ENCODE data around the gene ZNF716. TPM values are rescaled to one million over a fixed set of nuclear protein-coding genes. Genes with fewer than 3 reads are reported as not detected.
"Not testable (repeated sequence)": the region's sequence is repeated elsewhere in the genome, so short reads cannot be mapped to it uniquely, and the experiment has no call there.

ZNF716 gene
- not detected for total RNA-seq
- polyA plus RNA-seq: not detected

DNA sequence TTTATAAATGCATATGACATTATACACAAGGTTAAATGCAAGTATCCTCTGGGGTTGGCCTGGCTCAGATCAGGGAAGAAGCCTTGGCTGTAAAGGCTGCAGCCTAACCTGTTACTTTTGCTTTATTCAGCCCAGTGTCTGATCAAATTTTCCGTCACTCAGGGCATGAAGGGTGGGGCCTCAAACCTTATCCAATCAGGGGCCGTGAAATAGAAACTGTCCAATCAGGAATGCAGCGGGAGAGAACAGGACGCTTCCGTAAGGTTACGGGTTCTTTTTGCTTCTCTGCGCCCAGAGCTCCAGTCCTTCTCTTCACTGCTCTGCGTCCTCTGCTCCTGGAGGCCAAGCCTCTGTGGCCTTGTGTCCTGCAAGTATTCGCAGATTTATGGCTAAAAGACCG is at the start of gene ZNF716:
TSS of gene ZNF716 (plus strand) at position 274 of the 400 bp plus-strand sequence. CDS start at position 386, 112 bp downstream.
- Histone ChIP-seq H3K4me3 (ENCODE audit: low read length) (no peak within 1 kb of the TSS), H3K36me3 (ENCODE audit: insufficient read depth, low read length) (no peaks in the 10 kb centered on the region), H3K9me3 (ENCODE audit: low read length) (no peaks in the 10 kb centered on the region), H3K27me3 (ENCODE audit: insufficient read depth, low read length, poor library complexity, severe bottlenecking) (no peaks in the 10 kb centered on the region), H3K27ac (ENCODE audit: low read depth, low read length) (no peak within 1 kb of the TSS), H3K4me1 (ENCODE audit: insufficient read depth, low read length) (no peaks in the 10 kb centered on the region)
- DNase-seq: no peak
- Mint-ChIP-seq H3K27me3 (no peaks in the 10 kb centered on the region), H3K4me1 (no peaks in the 10 kb centered on the region), H3K27ac (peak within 1 kb of the TSS in 1 of 8 donors; percentile 36), H3K9me3 (peaks cover 7 to 31% (median 26%) of the 10 kb centered on the region in 5 donors), H3K36me3 (no peaks in the 10 kb centered on the region), H3K4me3 (peak within 1 kb of the TSS in 1 of 7 donors; percentile 66)
- ChIA-PET POLR2A (no interaction called here), CTCF (no interaction called here)

DNA sequence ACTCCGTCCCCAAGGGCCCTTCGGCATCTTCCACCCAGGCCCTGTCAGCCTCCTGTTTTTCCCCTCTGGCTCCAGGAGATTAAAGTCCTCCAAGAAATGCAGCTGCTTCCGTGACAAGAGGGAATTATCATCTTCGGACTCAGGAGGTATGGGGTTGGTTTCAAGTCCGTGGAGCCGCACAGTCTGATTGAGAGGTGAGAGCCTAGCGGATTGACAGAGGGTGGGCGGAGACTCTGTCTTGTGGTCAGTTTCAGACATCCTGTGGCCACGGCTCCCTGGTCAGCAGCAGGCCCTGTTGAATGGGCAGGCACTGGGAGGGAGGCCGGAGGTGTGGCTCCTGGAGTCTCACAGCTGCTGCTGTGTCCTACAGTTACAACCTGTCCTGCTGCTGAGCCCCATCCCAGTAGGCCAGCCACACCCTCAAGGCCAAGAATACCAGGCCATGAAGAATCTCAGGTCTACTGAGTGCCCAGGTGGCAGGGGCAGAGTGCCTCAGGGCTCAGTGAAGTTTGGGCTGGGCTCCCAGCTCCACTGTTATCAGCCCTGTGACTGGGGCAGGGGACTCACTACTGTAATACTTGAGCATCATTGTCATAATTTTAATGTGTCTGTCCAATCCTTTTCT is 49.3 kb upstream of the ZNF716 start:
- Mint-ChIP-seq H3K36me3 (no peaks in the 10 kb centered on the region), H3K9me3 (peaks cover 19 to 30% (median 25%) of the 10 kb centered on the region in 5 donors), H3K4me1 (no peaks in the 10 kb centered on the region), H3K27me3 (no peaks in the 10 kb centered on the region), H3K27ac (no peak overlapping the region), H3K4me3 (no peak overlapping the region)
- Histone ChIP-seq H3K9me3 (ENCODE audit: low read length) (no peaks in the 10 kb centered on the region), H3K36me3 (ENCODE audit: insufficient read depth, low read length) (no peaks in the 10 kb centered on the region), H3K4me1 (ENCODE audit: insufficient read depth, low read length) (no peaks in the 10 kb centered on the region), H3K27me3 (ENCODE audit: insufficient read depth, low read length, poor library complexity, severe bottlenecking) (no peaks in the 10 kb centered on the region), H3K4me3 (ENCODE audit: low read length) (no peak overlapping the region), H3K27ac (ENCODE audit: low read depth, low read length) (no peak overlapping the region)
- no peak for DNase-seq
- POLR2A ChIA-PET: no interaction called here
- CTCF ChIA-PET: no interaction called here

DNA sequence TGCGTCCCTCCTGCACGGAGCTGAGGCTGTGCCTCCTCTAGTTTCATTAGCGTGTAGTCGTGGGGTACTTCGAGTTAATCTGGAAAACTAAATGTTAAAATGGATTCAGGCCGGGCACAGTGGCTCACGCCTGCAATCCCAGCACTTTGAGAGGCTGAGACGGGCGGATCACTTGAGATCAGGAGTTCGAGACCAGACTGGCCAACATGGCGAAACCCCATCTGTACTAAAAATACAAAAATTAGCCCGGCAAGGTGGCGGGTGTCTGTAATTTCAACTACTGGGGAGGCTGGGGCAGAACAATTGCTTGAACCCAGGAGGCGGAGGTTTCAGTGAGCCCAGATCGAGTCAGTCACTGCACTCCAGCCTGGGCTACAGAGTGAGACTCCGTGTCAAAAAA is 46.9 kb upstream of the ZNF716 start:
- H3K27me3 ChIP-seq (ENCODE audit: insufficient read depth, low read length, poor library complexity, severe bottlenecking); H3K27me3 Mint-ChIP-seq; H3K4me1 ChIP-seq (ENCODE audit: insufficient read depth, low read length); H3K27ac ChIP-seq (ENCODE audit: low read depth, low read length); H3K4me1 Mint-ChIP-seq; CTCF ChIA-PET; H3K36me3 ChIP-seq (ENCODE audit: insufficient read depth, low read length); H3K27ac Mint-ChIP-seq; H3K9me3 ChIP-seq (ENCODE audit: low read length); DNase-seq; H3K4me3 Mint-ChIP-seq; H3K4me3 ChIP-seq (ENCODE audit: low read length); H3K36me3 Mint-ChIP-seq; POLR2A ChIA-PET: not testable (repeated sequence)
- peaks cover 17 to 40% (median 28%) of the 10 kb centered on the region in 5 donors for H3K9me3 Mint-ChIP-seq

DNA sequence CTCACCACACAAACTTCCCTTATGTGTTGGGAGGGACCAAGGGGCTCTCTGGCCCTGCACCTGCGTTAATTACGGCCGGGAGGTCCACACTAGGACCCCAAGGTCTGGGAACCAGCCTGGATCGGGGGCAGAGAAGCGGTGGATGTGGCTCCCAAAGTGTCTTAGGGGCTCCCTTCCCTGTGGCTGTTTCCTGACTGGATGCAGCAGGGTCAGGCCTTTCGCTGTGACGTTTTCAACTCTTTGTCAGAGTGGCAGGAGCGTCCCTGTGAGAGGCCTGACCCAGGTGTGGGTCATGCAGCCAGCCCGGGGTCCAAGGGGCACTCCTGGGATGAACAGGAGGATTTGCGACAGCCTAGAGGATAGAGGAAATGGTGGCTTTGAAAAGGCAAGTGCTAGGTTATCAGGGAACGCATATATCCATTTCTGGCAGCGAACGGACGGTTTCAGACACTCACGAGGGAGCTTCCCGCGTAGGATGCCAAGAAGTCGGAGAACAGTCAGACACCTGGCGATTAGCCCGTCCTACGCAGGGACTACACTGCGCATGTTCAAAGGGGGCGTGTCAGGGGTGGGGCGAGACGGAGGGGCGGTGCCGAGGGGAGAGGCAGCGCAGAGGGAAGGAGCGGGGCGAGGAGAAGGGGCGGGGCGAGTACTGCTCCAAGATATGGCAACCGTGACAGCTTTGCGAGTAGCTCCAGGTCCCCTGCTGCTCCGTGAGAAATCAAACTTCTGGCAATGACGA is 46.2 kb upstream of the ZNF716 start:
- no peaks in the 10 kb centered on the region for H3K36me3 Mint-ChIP-seq

DNA sequence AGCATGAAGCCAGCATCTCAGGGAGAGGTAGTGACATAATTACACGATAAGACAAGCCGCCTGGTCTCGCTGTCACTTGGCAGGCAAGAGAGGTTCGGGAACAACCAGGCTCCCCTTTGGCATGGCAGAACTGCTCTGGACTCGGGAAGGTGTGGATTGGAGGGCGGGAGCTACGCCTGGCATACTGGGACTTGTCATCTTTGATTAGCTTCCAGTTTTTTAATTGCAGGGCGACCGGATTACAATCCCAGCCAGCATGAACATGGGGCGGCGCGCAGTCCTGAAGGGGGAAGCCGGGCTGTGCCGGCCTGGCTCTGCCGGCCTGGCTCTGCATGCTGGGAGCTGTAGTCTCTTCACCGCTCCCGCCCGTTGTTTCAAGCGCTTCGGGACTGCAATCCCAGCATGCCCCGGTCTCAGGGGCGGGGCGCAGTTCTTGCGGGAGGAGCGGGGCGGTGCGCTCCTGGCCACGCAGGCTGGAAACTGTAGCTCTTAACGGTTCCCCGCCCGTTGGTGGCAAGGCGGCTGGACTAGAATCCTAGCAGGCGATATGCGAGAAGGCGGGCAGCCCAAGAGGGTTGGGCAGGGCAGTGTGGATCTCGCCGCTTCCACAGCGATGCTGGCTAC is 45.5 kb upstream of the ZNF716 start:
- no peaks in the 10 kb centered on the region for H3K36me3 ChIP-seq (ENCODE audit: insufficient read depth, low read length)
- Mint-ChIP-seq H3K4me3 (no peak overlapping the region), H3K27ac (no peak overlapping the region), H3K36me3 (no peaks in the 10 kb centered on the region), H3K4me1 (no peaks in the 10 kb centered on the region), H3K27me3 (no peaks in the 10 kb centered on the region), H3K9me3 (peaks cover 20 to 45% (median 31%) of the 10 kb centered on the region in 5 donors)
- ChIA-PET POLR2A (no interaction called here), CTCF (no interaction called here)
- DNase-seq: no peak
- no peak overlapping the region for H3K4me3 ChIP-seq (ENCODE audit: low read length)
- no peaks in the 10 kb centered on the region for H3K4me1 ChIP-seq (ENCODE audit: insufficient read depth, low read length)
- no peaks in the 10 kb centered on the region for H3K27me3 ChIP-seq (ENCODE audit: insufficient read depth, low read length, poor library complexity, severe bottlenecking)
- no peak overlapping the region for H3K27ac ChIP-seq (ENCODE audit: low read depth, low read length)
- H3K9me3 ChIP-seq (ENCODE audit: low read length): no peaks in the 10 kb centered on the region

More for the DNA sequence above, 46.2 kb upstream of the ZNF716 start:
- no peak for DNase-seq
- H3K27me3 ChIP-seq (ENCODE audit: insufficient read depth, low read length, poor library complexity, severe bottlenecking): no peaks in the 10 kb centered on the region
- CTCF ChIA-PET: no interaction called here
- H3K4me3 ChIP-seq (ENCODE audit: low read length): no peak overlapping the region
- Mint-ChIP-seq H3K4me1 (no peaks in the 10 kb centered on the region), H3K27me3 (no peaks in the 10 kb centered on the region), H3K4me3 (no peak overlapping the region), H3K9me3 (peaks cover 17 to 41% (median 28%) of the 10 kb centered on the region in 5 donors), H3K27ac (no peak overlapping the region)
- no peaks in the 10 kb centered on the region for H3K4me1 ChIP-seq (ENCODE audit: insufficient read depth, low read length)
- no peak overlapping the region for H3K27ac ChIP-seq (ENCODE audit: low read depth, low read length)
- POLR2A ChIA-PET: no interaction called here
- H3K9me3 ChIP-seq (ENCODE audit: low read length): no peaks in the 10 kb centered on the region
- H3K36me3 ChIP-seq (ENCODE audit: insufficient read depth, low read length): no peaks in the 10 kb centered on the region

DNA sequence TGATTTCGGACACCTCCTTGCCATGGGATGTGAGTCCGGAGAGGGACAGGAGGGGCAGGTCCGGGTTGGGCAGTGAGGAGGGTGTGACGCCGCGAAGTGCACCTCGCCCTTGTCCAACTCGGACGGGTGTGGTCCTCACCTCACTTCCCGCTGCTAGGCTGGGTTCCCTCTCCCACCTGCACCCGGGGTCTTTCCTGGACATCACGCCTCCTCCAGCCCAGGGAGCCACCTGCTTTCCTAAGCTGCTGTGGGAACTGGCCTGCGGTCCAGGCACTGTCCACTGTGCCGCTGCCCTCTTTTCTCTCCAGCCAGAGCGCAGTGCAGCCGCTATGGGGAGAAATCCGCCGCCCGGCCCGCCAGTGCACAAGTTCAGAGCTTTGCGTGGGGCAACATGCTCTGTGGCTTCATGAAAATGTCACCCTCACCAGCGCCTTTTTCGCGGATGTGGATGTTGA is 45.0 kb upstream of the ZNF716 start:
- no peaks in the 10 kb centered on the region for H3K36me3 Mint-ChIP-seq
- no peaks in the 10 kb centered on the region for H3K4me1 Mint-ChIP-seq
- ChIA-PET CTCF (no interaction called here), POLR2A (no interaction called here)
- H3K27me3 Mint-ChIP-seq: no peaks in the 10 kb centered on the region
- no peaks in the 10 kb centered on the region for H3K27me3 ChIP-seq (ENCODE audit: insufficient read depth, low read length, poor library complexity, severe bottlenecking)
- peak in 1 of 5 donors; percentile 20 for DNase-seq
- H3K9me3 Mint-ChIP-seq: peaks cover 20 to 47% (median 31%) of the 10 kb centered on the region in 5 donors
- no peak overlapping the region for H3K4me3 Mint-ChIP-seq
- H3K9me3 ChIP-seq (ENCODE audit: low read length): no peaks in the 10 kb centered on the region
- H3K4me1 ChIP-seq (ENCODE audit: insufficient read depth, low read length): no peaks in the 10 kb centered on the region
- H3K27ac Mint-ChIP-seq: no peak overlapping the region
- H3K36me3 ChIP-seq (ENCODE audit: insufficient read depth, low read length): no peaks in the 10 kb centered on the region
- H3K27ac ChIP-seq (ENCODE audit: low read depth, low read length): no peak overlapping the region
- H3K4me3 ChIP-seq (ENCODE audit: low read length): no peak overlapping the region

DNA sequence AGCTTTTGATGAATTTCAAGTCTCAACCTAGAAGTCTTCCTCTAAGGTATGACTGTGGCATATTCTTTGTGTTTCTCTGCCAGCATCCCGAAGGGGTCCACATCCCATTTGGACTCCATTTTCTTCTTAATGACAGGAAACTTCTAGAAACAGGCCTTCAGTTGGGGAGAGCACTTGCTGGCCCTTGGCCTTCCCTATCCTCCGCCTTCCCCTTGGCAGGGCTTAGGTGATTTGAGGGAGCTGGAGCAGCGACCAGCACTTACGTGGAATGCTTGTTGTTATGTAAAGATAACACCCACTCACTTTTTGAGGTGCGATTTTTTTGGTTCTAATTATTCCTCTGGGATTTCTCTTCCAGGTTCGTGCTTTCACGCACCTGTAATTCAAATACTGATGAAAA is 42.9 kb upstream of the ZNF716 start:
- no peak overlapping the region for H3K27ac ChIP-seq (ENCODE audit: low read depth, low read length)
- Mint-ChIP-seq H3K4me3 (no peak overlapping the region), H3K27me3 (no peaks in the 10 kb centered on the region), H3K36me3 (no peaks in the 10 kb centered on the region), H3K9me3 (peaks cover 20 to 49% (median 29%) of the 10 kb centered on the region in 5 donors), H3K4me1 (no peaks in the 10 kb centered on the region), H3K27ac (no peak overlapping the region)
- ChIA-PET POLR2A (no interaction called here), CTCF (no interaction called here)
- no peaks in the 10 kb centered on the region for H3K27me3 ChIP-seq (ENCODE audit: insufficient read depth, low read length, poor library complexity, severe bottlenecking)
- no peak overlapping the region for H3K4me3 ChIP-seq (ENCODE audit: low read length)
- no peaks in the 10 kb centered on the region for H3K4me1 ChIP-seq (ENCODE audit: insufficient read depth, low read length)
- H3K9me3 ChIP-seq (ENCODE audit: low read length): no peaks in the 10 kb centered on the region
- H3K36me3 ChIP-seq (ENCODE audit: insufficient read depth, low read length): no peaks in the 10 kb centered on the region
- no peak for DNase-seq

DNA sequence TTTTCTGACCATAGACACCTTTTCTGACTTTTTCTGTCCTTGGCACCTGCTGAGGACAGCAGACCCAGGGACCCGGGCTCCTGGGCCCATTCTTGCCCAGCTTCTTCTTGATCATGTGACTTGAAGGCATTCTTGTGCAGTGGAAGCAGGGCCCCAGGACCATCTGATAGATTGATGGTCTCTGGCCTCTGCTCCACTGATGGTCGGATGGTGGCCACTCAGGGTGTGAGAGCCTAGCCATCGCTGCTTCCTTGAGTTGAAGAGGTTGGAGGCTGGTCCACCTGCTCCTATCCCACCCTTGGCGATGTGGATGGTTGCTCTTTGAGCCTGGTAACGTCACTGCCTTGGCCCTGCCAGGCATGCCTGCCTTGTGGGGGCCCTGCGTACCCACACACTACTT is 37.8 kb upstream of the ZNF716 start:
- no peaks in the 10 kb centered on the region for H3K9me3 ChIP-seq (ENCODE audit: low read length)
- Mint-ChIP-seq H3K9me3 (peaks cover 2 to 18% (median 11%) of the 10 kb centered on the region in 5 donors), H3K27me3 (no peaks in the 10 kb centered on the region), H3K4me1 (no peaks in the 10 kb centered on the region), H3K27ac (no peak overlapping the region), H3K36me3 (no peaks in the 10 kb centered on the region), H3K4me3 (no peak overlapping the region)
- H3K36me3 ChIP-seq (ENCODE audit: insufficient read depth, low read length): no peaks in the 10 kb centered on the region
- H3K4me3 ChIP-seq (ENCODE audit: low read length): no peak overlapping the region
- DNase-seq: no peak
- CTCF ChIA-PET: no interaction called here
- H3K4me1 ChIP-seq (ENCODE audit: insufficient read depth, low read length): no peaks in the 10 kb centered on the region
- POLR2A ChIA-PET: no interaction called here
- H3K27me3 ChIP-seq (ENCODE audit: insufficient read depth, low read length, poor library complexity, severe bottlenecking): no peaks in the 10 kb centered on the region
- no peak overlapping the region for H3K27ac ChIP-seq (ENCODE audit: low read depth, low read length)

Data from CD8-positive, alpha-beta memory T cell (primary cell).